ENCODE data around the gene KIF26B.

- TF ChIP-seq POLR2A (IDR thresholded peaks at IDR 0.05; ENCODE audit: extremely low read depth, insufficient read length) (no peak), CTCF (IDR thresholded peaks at IDR 0.05; ENCODE audit: low read depth, low read length) (no peak), MAX (IDR thresholded peaks at IDR 0.05; ENCODE audit: low read depth, low read length) (no peak), MYC (IDR thresholded peaks at IDR 0.05; ENCODE audit: low read depth, low read length) (no peak)
Observed at GRCh38 chr1:245404952-245405351, 250.2 kb downstream of the KIF26B start.

All from NB4 (cell line).